ENCODE results near the gene DLG5.
"Not testable (repeated sequence)": the region's sequence is repeated elsewhere in the genome, so short reads cannot be mapped to it uniquely, and the experiment has no call there.

The DLG5 gene

GRCh38 chr10:77794256-77795142 lies 132.1 kb downstream of the DLG5 start:
- DNase-seq (ENCODE audit: low read depth) = no peak

- no peak for DNase-seq (ENCODE audit: low read depth)
Measured at GRCh38 chr10:77793831-77794230, 132.7 kb downstream of the DLG5 start.

- DNase-seq (ENCODE audit: low read depth) = no peak
Measured at GRCh38 chr10:77792155-77792554, 134.4 kb downstream of the DLG5 start.

- DNase-seq (ENCODE audit: low read depth) = no peak
Measured at GRCh38 chr10:77791506-77791905, 135.0 kb downstream of the DLG5 start.

GRCh38 chr10:77789861-77790260 lies 136.7 kb downstream of the DLG5 start:
- DNase-seq (ENCODE audit: low read depth) = no peak

GRCh38 chr10:77789016-77789415 lies 137.5 kb downstream of the DLG5 start:
- no peak for DNase-seq (ENCODE audit: low read depth)

- DNase-seq (ENCODE audit: low read depth) = no peak
Measured at GRCh38 chr10:77788496-77789010, 138.0 kb downstream of the DLG5 start.

- DNase-seq (ENCODE audit: low read depth) = no peak
Measured at GRCh38 chr10:77787440-77787839, 139.1 kb downstream of the DLG5 start.

- no peak for DNase-seq (ENCODE audit: low read depth)
Measured at GRCh38 chr10:77784856-77785255, 141.7 kb downstream of the DLG5 start.

- DNase-seq (ENCODE audit: low read depth) = no peak
Measured at GRCh38 chr10:77782328-77783061, 144.1 kb downstream of the DLG5 start.

- no peak for DNase-seq (ENCODE audit: low read depth)
Measured at GRCh38 chr10:77781451-77782327, 144.9 kb downstream of the DLG5 start.

- DNase-seq (ENCODE audit: low read depth) = no peak
Measured at GRCh38 chr10:77780180-77780579, 146.4 kb downstream of the DLG5 start.

- no peak for DNase-seq (ENCODE audit: low read depth)
Measured at GRCh38 chr10:77776487-77776886, 150.1 kb downstream of the DLG5 start.

- no peak for DNase-seq (ENCODE audit: low read depth)
Measured at GRCh38 chr10:77774940-77775391, 151.6 kb downstream of the DLG5 start.

- no peak for DNase-seq (ENCODE audit: low read depth)
Measured at GRCh38 chr10:77773631-77774426, 152.7 kb downstream of the DLG5 start.

GRCh38 chr10:77772852-77773600 lies 153.5 kb downstream of the DLG5 start:
- DNase-seq (ENCODE audit: low read depth) = not testable (repeated sequence)

- no peak for DNase-seq (ENCODE audit: low read depth)
Measured at GRCh38 chr10:77771851-77772250, 154.7 kb downstream of the DLG5 start.

- no peak for DNase-seq (ENCODE audit: low read depth)
Measured at GRCh38 chr10:77771450-77771849, 155.1 kb downstream of the DLG5 start.

GRCh38 chr10:77770868-77771175 lies 155.7 kb downstream of the DLG5 start:
- no peak for DNase-seq (ENCODE audit: low read depth)

- DNase-seq (ENCODE audit: low read depth) = no peak
Measured at GRCh38 chr10:77770081-77770867, 156.3 kb downstream of the DLG5 start.

Data from activated T-cell treated with anti-CD3 and anti-CD28 coated beads for 1 hour (primary cell).